CD4-positive, alpha-beta T cell treated with Interleukin-17A for 4 hours (primary cell): ENCODE data around the gene CYP2U1.
"Not testable (repeated sequence)": the region's sequence is repeated elsewhere in the genome, so short reads cannot be mapped to it uniquely, and the experiment has no call there.

ENCODE experiments used
- DNase-seq: peaks from one replicate; pipeline ENCODE4 v3.0.0-alpha.2; 2020; ENCODE audit warnings: mixed read lengths

CYP2U1 gene

DNA sequence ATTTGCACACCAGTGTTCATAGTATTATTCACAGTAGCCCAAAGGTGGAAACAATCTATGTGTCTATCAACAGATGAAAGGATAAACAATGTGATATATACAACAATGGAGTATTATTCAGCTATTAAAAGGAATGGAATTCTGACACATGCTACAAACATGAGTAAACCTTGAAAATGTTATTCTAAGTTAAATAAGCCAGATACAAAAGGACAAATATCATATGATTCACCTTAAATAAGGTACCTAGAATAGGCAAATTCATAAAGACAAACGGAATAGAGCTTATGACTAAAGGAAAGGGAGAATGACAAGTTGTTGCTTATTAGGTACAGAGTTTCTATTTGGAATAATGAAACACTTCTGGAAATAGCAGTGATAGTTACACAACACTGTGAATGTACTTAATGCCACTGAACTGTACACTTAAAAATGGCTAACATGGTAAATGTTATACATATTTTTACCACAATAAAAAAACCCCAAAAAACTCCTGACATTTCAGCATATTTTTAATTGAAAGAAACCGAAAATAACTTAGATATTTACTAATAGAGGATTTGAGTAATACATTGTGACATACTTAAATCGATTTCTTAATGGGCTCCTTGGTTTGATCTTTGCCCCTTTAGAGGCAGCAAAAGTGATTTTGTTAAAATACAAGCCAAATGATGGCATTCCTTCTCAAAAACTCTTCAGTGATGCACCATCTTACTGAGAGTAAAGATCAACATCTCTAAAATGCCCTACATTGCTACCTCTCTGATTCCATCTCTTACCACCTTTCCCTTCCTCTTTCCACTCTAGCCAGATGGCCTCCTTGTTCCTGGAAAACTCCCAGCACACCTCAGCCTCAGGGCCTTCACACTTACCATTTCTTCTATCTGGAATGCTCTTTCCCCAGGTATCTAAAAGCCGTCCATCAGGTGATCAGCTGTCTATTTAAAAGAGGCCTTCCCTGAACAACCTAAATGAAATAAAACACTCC is 8.6 kb upstream of the CYP2U1 start:
- DNase-seq: no peak

DNA sequence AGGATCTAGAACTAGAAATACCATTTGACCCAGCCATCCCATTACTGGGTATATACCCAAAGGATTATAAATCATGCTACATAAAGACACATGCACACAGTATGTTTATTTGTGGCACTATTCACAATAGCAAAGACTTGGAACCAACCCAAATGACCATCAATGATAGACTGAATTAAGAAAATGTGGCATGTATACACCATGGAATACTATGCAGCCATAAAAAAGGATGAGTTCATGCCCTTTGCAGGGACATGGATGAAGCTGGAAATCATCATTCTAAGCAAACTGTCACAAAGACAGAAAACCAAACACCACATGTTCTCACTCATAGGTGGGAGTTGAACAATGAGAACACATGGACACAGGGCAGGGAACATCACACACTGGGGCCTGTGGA is 5.6 kb upstream of the CYP2U1 start:
- not testable (repeated sequence) for DNase-seq

DNA sequence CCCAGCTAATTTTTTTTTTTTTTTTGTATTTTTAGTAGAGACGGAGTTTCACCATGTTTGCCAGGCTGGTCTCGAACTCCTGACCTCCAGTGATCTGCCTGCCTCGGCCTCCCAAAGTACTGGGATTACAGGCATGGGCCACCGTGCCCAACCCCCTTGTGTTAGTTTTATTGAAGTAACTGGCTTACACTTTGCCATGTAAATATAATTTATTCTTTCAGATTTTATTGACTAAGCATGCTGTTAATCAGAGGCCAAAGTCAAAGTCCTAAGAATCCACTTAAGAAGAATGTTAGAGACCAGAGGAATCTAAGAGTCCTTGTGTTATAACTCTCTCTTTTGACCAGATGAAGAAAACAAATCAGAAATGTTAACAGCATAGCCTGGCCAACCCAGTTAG is 4.5 kb upstream of the CYP2U1 start:
- not testable (repeated sequence) for DNase-seq

DNA sequence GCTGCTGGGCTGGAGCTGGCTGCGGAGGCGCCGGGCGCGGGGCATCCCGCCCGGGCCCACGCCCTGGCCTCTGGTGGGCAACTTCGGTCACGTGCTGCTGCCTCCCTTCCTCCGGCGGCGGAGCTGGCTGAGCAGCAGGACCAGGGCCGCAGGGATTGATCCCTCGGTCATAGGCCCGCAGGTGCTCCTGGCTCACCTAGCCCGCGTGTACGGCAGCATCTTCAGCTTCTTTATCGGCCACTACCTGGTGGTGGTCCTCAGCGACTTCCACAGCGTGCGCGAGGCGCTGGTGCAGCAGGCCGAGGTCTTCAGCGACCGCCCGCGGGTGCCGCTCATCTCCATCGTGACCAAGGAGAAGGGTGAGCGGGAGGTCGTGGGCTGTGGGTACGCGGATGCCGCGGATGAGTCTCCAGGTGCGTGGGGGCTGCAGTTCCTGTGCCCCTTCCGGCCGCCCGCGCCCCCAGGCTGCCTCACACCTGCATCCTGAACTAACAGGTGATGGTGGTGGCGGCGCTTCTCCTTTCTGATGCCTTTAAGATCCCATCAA is 499 bp downstream of the CYP2U1 start:
- peak; percentile 49 for DNase-seq

DNA sequence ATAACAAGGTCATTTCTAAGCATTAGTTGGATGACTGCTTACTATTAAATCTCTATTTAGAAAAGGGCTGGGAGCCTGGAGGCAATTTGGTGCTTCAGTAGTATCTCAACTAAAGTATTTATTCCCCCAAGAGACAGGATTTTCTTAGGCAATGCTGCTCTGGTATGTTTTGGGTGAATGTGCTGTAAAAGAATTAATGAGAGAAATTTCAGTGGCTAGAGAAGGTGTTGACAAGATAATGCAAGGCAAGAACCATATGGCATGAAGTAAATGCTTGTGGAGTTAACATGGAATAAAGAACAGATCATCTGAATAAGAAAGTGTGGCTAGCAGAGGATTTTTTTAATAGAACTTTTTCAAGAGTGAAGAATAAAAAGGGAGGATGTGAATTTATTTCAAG is 3.9 kb downstream of the CYP2U1 start:
- DNase-seq: no peak

DNA sequence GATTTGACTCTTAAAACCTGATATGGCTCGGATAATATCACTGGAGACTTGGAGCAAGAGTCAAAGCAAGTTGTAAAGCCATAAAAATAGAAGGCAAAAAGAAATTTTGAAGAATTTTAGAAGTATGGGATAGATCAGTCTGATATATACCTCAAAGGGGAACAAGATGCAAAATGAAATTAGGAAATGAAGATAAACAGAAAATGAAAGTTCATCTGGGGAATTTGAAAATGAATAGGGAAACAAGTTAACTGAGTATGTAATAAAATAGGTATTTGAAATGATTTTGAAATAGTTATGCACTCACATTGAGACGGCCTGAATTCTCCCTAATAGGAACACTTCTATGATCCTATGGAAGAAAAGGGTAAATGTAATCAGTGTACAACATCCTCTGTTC is 5.7 kb downstream of the CYP2U1 start:
- DNase-seq: no peak

DNA sequence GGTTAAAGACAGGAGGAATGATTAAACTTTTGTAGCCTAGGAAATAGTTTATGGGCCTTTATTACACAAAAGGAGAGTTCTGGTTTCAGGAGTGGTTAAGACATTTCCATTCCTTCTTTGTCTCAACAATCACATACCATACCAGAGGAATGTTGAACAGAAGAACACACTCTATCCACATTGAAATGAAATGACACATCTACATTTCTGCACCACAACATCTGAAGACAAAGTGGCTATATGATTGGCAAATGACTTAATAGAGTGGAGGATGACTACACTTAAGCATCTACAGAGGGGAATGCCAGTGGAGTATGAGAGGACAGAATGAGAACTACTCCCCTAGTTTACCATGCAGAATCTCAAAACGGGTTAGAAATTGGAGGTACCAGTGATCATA is 8.0 kb downstream of the CYP2U1 start:
- DNase-seq: no peak

DNA sequence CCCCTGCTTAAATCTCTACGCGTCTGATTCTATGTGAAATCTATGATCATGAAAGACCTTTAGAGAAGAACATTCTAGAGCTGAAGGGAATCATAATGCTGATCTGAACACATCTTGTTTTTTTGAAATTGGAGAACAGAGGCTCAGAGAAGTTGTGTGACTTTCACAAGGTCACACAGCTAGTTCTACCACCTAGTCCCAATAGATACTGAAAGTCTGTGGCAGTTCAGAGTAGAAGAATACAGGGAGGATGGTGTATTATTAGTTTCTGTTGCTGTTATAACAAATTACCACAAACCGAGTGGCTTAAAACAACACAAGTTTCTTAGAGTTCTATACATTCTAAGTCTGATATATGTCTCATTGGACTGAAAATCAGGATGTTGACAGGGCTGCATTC is 14.5 kb downstream of the CYP2U1 start:
- DNase-seq: no peak

DNA sequence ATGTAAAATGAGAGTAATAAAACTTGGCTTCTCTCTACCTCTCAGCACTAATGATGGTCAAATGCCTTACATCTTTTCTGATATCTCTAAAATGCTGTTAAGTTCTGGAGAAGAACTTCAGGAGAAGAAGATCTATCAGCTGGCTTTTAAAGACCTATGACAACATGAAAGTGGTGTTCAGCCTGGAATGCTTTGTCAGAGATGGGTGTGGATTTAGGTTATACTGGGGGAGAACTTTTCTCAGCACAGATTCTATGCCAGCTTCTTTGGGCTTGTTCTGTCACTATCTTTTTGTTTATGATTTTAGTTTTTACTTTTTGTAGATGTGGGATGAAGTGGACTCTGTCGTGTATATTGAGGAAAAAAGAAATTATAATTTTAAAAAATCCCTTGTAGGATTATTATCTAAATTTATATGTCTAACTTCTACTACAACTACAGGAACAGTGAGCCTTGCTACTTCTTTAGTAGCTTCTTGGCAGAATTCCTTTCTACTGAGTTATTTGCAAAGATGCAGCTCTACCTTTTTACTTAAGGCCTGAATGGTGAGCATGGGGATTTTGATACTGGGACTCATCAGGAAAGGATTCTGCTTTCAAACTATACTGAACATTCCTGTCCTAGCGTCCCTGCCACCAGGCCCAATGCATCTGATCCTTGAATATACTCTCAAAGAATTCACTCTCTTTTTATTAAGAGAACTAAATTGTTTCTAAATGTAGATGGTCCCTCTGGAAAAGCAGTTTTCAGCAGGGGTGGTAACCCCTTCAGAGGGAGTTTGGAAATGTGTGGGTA is 19.6 kb downstream of the CYP2U1 start:
- DNase-seq: no peak

DNA sequence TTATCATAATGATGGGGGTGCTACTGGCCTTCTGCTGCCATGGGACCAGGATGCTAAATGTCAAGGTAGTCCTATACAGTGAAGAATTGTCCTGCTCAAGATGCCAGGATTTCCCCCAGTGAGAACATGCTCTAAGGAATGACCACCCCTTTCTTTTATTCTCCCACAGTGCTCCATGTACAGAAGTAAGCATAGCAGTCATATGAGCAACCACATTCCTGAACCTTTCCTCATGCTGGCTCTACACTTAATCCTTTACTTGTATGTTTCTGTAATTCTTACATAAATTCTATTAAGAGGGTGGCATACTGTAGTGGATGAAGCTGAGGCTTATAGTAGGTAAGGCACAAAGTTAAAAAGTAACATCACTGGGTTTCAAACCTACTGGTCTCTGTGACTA is 20.2 kb downstream of the CYP2U1 start:
- no peak for DNase-seq

DNA sequence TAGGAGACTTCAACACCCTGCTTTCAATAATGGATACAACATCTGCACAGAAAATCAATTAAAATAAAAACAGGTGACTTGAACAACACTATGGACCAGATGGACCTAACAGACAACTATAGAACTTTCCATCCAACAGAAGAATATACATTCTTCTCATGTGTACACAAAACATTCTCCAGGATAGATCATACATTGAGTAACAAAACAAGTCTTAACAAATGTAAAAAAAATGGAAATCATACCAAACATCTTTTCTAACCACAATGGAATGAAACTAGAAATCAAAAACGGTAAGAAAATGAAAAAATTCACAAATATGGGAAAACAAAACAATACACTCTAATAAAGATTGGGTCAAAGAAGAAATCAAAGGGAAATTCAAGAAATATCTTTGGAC is 24.7 kb downstream of the CYP2U1 start:
- DNase-seq: no peak

DNA sequence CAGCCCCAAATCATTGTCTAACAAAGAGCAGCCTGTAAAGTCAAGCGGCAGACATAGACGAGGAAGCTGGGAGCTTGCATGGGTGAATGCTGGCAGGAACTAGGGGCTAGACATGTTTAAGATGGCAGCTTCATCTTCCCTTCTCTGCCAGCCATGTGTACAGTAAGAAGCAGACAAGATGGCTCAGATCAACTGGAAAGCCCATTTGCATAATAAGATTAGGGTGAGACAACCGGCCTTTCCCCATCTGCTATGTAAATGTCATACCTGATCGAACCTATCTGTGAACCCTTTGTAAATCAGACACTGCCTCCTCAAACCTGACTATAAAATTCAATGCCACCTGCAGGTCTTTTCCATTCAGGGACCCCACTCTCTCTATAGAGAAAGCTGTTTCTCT is 35.6 kb downstream of the CYP2U1 start:
- no peak for DNase-seq

DNA sequence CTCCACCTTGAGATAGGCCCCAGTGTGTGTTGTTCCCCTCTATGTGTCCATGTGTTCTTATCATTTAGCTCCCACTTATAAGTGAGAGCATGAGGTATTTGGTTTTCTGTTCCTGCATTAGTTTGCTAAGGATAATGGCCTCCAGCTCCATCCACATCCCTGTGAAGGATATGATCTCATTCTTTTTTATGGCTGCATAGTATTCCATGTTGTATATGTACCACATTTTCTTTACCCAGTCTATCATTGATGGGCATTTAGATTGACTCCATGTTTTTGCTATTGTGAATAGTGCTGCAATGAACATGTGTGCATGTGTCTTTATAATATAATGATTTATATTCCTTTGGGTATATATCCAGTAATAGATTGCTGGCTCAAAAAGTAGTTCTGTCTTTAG is 36.2 kb downstream of the CYP2U1 start:
- DNase-seq: not testable (repeated sequence)

DNA sequence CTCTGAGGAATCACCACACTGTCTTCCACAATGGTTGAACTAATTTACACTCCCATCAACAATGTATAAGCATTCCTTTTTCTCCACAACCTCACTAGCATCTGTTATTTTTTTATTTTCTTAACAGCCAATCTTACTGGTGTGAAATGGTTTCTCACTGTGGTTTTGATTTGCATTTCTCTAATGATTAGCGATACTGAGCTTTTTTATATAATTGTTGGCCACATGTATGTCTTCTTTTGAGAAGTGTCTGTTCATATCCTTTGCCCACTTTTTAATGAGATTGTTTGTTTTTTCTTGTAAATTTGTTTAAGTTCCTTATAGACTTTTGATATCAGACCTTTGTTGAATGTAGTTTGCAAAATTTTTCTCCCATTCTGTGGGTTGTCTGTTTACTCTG is 36.6 kb downstream of the CYP2U1 start:
- DNase-seq: not testable (repeated sequence)

DNA sequence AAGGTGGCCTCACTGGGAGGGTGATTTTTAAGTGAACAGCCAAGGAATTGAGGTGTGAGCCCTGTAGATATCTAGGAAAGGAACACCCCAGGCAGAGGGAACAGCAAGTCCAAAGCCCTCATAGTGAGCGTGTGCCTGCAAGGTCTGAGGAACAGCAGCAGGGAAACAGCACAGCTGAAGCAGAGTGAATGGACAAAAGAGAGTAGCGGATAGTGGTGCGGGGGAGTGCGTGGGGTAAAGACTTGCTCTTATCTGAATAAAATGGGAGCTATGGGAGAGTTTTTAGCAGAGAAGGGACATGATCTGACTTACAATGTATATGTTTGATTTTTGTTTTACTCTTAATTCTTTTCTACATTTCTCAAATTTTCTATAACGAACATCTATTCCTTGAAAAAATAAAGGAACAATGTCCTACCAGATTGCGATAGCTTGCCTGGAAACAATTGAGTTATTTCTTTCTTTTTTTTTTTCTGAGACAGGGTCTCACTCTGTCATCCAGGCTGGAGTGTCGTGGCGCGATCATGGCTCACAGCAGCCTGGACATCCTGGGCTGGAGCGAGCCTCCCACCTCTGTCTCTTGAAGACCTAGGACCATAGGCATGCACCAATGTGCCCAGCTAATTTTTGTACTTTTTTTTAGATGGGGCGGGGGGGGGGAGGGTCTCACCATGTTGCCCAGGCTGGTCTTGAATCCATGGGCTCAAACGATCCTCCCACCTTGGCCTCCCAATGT is 38.9 kb downstream of the CYP2U1 start:
- DNase-seq: no peak

DNA sequence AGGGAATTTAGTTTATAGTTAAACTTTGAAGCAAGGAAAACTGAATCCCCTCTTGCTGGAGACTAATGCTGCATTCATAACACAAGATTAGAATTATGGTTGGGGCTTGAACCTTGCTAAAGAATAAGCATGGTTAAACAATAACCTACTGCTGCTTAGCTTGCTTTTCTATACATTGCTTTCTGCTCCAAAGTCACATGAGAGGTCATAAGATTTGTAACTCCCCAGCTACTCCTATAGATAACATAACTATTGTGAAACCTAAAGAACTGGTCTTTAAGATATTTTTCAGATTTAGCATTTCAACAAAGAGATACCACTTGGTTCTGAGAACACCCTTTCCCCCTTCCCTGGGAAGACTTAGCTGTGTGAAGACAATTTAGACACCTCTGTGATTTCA is 41.3 kb downstream of the CYP2U1 start:
- no peak for DNase-seq

DNA sequence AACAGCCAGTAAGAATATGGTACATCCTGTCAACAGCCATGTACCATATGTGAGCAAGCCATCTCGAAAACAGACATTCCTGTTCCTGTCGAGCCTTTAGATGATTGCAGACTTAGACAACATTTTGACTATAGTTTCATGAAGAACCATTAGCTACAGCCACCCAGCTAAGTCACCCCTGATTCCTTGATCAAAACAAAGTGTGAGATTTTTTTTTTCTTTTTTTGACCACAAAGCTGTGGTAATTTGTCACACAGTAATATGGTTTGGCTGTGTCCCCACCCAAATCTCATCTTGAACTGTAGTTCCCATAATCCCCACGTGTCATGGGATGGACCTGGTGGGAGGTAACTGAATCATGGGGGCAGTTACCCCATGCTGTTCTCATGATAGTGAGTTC is 43.2 kb downstream of the CYP2U1 start:
- no peak for DNase-seq

DNA sequence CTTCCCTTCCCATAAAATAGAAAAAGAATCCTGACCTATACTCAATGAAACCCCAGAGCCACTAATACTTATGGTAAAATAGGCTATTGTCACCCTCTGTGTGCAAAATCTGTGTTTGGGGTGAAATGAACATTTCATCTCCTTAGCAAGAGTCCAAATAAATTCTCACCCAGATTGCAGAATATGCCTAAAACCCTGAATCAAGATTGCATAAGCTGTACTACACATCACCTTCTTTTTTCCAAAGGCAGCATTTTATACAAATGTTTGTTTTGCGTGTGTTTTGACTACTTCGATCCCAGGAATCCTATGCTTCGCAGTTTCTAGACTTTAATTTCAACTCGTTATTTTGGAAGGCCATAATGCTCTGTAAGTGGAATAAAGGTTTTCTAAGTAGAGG is 46.1 kb downstream of the CYP2U1 start:
- no peak for DNase-seq

DNA sequence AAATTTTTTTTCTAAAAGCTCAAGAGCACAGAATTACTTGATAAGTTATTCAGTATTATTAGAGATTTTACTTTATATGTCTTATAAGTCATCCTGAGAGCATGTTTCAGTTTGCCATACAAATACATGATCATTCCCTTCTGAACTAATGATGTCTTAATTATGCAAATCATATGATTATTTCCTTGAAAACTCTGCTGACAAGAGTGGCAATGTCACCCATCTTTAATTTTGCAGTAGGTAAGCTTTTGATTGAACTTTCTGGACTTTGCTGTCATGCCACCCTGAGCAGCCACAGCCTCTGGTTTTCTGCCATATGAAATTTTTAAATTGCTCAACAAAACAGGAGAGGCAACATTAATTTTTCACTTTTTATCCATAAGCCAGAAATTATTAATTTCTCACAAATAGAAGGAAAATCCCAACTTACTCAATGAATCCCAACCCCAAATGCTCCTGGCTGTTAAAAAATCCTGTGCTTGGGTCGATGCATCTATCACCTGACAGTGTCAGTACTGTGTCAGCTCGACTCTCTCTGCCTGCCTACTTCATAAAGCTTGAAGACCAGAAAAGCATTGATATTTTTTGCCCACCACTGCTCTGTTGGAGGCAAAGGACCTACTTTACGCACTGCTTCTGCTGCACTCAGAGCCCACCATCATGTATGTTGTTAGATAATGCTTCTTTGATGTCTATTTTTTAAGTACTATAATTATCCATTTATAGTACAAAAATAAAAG is 46.8 kb downstream of the CYP2U1 start:
- DNase-seq: no peak

DNA sequence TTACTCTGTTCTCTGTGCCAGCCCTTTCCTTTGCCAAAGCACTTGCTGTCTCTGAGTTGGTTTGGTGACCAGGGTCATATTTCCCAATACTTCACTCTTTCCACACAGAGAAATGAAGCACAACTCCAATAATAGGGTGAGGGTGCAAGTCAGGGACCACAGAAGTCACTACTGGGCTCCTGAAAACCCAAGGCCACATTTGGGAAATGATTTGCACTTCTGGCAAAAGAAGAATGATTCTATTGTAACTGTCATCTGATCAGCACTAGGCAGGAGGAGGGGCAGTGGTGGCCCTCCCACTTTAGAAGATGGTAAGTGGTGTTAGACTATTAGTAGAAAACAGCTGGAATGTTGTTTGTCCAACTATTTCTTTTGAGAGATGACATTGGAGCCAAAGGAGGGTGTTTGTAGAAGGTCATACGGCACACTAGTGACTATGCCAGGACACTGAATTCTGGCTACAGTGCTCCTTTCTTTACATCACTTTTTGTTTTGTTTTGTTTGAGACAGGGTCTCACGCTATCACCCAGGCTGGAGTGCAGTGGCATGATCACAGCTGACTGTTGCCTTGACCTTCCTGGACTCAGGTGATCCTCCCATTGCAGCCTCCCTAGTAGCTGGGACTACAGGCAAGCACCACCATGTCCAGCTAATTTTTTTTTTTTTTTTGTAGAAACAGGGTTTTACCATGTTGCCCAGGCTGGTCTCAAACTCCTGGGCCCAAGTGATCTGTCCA is 47.5 kb downstream of the CYP2U1 start:
- no peak for DNase-seq
